Activated CD4-positive, alpha-beta T cell treated with anti-CD3 and anti-CD28 coated beads, Interleukin-2, amount 50 U/mL, for 4 hours (primary cell): Measurements from ENCODE around the gene TRMT1L.

Experiments used
- DNase-seq, 2 experiments: peaks; one replicate each; pipeline ENCODE4 v3.0.0-alpha.2; 2020

The TRMT1L gene

GRCh38 chr1:185111873-185112272 lies 44.9 kb downstream of the TRMT1L start:
- DNase-seq = no peak

GRCh38 chr1:185110145-185110544 lies 46.6 kb downstream of the TRMT1L start:
- no peak for DNase-seq

- no peak for DNase-seq
Measured at GRCh38 chr1:185108321-185108720, 48.4 kb downstream of the TRMT1L start.

- no peak for DNase-seq
Measured at GRCh38 chr1:185105121-185105520, 51.6 kb downstream of the TRMT1L start.

GRCh38 chr1:185104083-185104482 lies 52.7 kb downstream of the TRMT1L start:
- no peak for DNase-seq

- DNase-seq = no peak
Measured at GRCh38 chr1:185096531-185096930, 60.2 kb downstream of the TRMT1L start.

GRCh38 chr1:185094761-185095160 lies 62.0 kb downstream of the TRMT1L start:
- DNase-seq = no peak

GRCh38 chr1:185091480-185091879 lies 65.3 kb downstream of the TRMT1L start:
- DNase-seq = no peak

- DNase-seq = no peak
Measured at GRCh38 chr1:185087746-185088145, 69.0 kb downstream of the TRMT1L start.

- no peak for DNase-seq
Measured at GRCh38 chr1:185087101-185087500, 69.7 kb downstream of the TRMT1L start.

- no peak for DNase-seq
Measured at GRCh38 chr1:185083818-185084217, 72.9 kb downstream of the TRMT1L start.

- no peak for DNase-seq
Measured at GRCh38 chr1:185080422-185080821, 76.3 kb downstream of the TRMT1L start.

- no peak for DNase-seq
Measured at GRCh38 chr1:185077374-185077773, 79.4 kb downstream of the TRMT1L start.

- no peak for DNase-seq
Measured at GRCh38 chr1:185075476-185075875, 81.3 kb downstream of the TRMT1L start.

GRCh38 chr1:185074307-185074706 lies 82.4 kb downstream of the TRMT1L start:
- no peak for DNase-seq

- no peak for DNase-seq
Measured at GRCh38 chr1:185073725-185074124, 83.0 kb downstream of the TRMT1L start.

GRCh38 chr1:185070051-185070450 lies 86.7 kb downstream of the TRMT1L start:
- DNase-seq = no peak

GRCh38 chr1:185069202-185069772 lies 87.5 kb downstream of the TRMT1L start:
- no peak for DNase-seq

- DNase-seq = no peak
Measured at GRCh38 chr1:185068341-185068740, 88.4 kb downstream of the TRMT1L start.
